GM19438 (cell line): ENCODE measurements around the gene DPCD.

Experiments
- ATAC-seq: cut with Tn5 transposase; IDR thresholded peaks from one replicate; pipeline ENCODE4 v1.9.1; 2021; ENCODE audit warnings: low read depth; ENCODE audit not compliant: unreplicated experiment

DPCD gene

DNA sequence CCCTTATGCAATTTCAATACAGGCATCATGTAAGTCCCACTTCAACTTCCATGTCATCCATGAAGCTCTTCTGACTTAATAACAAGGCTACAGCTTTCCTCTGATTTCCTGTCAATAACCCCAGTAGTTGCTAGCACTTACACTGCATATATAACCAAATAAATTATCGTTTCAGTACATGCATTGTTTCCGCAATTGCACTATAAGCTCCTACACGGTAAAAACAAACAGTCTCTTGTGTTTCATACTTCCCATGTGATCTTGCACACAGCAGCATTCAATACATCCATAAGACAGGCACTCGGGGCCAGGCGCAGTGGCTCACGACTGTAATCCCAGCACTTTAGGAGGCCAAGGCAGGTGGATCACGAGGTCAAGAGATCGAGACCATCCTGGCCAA, 65.4 kb downstream of the DPCD start:
- no peak for ATAC-seq

DNA sequence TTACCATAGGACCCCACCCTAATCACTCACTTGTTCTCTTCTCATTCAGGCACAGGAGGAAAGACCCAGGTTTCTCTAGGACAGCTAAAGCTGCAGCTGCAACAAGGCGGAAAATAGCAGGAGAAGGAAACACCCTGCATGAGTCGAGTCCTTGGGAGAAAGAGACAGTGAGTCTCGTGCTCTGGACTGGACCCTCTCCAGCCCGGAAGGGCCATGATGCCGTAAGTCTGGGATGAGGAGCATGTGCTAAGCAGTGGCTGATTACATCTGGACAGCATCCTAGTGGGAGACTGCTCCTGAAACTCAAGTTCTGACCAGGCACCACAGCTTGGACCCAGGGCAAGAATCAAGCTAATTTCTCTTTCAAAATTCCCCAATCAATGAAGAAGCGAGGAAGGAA, 67.4 kb downstream of the DPCD start:
- no peak for ATAC-seq

DNA sequence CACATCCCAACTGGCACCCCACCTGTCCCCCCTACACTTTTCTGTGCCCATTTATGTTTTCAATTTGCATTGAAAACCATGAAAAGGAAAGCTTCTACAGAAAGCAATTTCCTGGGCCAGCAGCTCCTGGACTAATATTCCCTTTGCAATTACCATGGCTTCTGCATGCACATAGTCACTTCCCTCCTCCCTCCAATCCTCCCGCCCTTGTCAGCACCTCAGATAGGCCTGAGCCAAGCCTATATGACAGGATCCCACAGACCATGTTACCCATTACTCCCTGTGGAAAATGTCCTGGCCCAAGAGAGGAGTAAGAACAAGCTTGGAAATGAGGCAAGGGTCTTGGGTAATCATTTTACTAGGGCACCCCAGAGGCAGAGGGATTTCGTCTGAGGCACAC, 68.8 kb downstream of the DPCD start:
- ATAC-seq: no peak

DNA sequence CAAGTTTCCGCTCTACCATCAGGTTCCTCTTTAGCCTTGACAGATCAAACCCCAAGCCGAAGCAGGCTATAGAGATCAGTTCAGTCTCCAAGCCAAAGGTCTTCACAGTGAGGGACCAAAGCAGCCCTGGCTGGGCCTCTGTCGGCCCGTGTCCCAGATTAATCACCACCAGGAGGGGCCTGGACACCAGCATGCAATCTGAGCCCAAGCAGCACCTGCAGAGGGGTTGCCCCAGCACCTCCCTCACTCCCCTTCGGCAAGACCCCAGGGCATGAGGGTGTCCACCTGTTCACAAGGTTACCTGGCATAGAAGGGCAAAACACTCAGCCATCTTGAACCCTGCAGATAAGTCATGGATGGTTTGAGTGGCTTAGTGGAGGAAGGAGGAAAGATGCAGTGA, 70.9 kb downstream of the DPCD start:
- no peak for ATAC-seq
